Measurements from ENCODE around the gene WDR18. TPM values are rescaled to one million over a fixed set of nuclear protein-coding genes. Genes with fewer than 3 reads are reported as not detected.

Gene WDR18
- total RNA-seq = 74.6 and 116 TPM in 2 replicates

GRCh38 chr19:984165-984967 lies at the start of gene WDR18:
WDR18 (plus strand) TSS chr19:984345; CDS start chr19:984354, 9 bp downstream.

GRCh38 chr19:1000095-1000494 lies 15.9 kb downstream of the WDR18 start, which contains the start of gene GRIN3B:
GRIN3B (plus strand) TSS chr19:1000419; CDS start chr19:1000438, 19 bp downstream.

GRCh38 chr19:1020868-1021425 lies 36.8 kb downstream of the WDR18 start, which contains the start of gene TMEM259:
TMEM259 (minus strand) TSS chr19:1021123; CDS start chr19:1020996, 127 bp downstream.

GRCh38 chr19:1025960-1026782 lies 42.0 kb downstream of the WDR18 start, which contains the start of gene CNN2:
CNN2 (plus strand) TSS chr19:1026608; CDS start chr19:1026662, 54 bp downstream.

GRCh38 chr19:1039646-1040475 lies 55.7 kb downstream of the WDR18 start, which contains the start of gene ABCA7:
ABCA7 (plus strand) TSS chr19:1040107; CDS start chr19:1041362, 1,255 bp downstream.

Small RNA genes within 50 kb of the gene (small RNA-seq; reads per million reads assigned to genes)
- 6.9 reads per million, percentile 94 among the genes with 10 or more reads in this experiment for gene RNU6-2

Other genes with a start within 250 kb of the WDR18 start
- not detected in 2 replicates for gene MISP, start 233.2 kb upstream of the WDR18 start, total RNA-seq
- gene PTBP1, start 186.9 kb upstream of the WDR18 start, total RNA-seq = 242 and 257 TPM in 2 replicates
- gene PLPPR3, start 162.4 kb upstream of the WDR18 start, total RNA-seq = 0.48 and 1.3 TPM in 2 replicates
- gene AZU1, start 156.5 kb upstream of the WDR18 start, total RNA-seq = not detected in 2 replicates
- not detected in 2 replicates for gene PRTN3, start 143.3 kb upstream of the WDR18 start, total RNA-seq
- not detected in 2 replicates for gene ELANE, start 132.0 kb upstream of the WDR18 start, total RNA-seq
- 0.38 and 0.65 TPM in 2 replicates for gene CFD, start 124.7 kb upstream of the WDR18 start, total RNA-seq
- gene MED16, start 91.2 kb upstream of the WDR18 start, total RNA-seq = 30.2 and 32.3 TPM in 2 replicates
- not detected in 2 replicates for gene RNU6-9, start 90.9 kb upstream of the WDR18 start, total RNA-seq
- 47.7 and 60.4 TPM in 2 replicates for gene R3HDM4, start 71.1 kb upstream of the WDR18 start, total RNA-seq
- not detected in 2 replicates for gene KISS1R, start 67.0 kb upstream of the WDR18 start, total RNA-seq
- 8.2 and 14.5 TPM in 2 replicates for gene ARID3A, start 58.3 kb upstream of the WDR18 start, total RNA-seq
- gene GRIN3B, start 16.1 kb downstream of the WDR18 start, total RNA-seq = 1.2 and 4.2 TPM in 2 replicates
- 82.6 and 118 TPM in 2 replicates for gene TMEM259, start 36.8 kb downstream of the WDR18 start, total RNA-seq
- gene RNU6-2, start 37.2 kb downstream of the WDR18 start, total RNA-seq = not detected in 2 replicates
- 249 and 315 TPM in 2 replicates for gene CNN2, start 42.3 kb downstream of the WDR18 start, total RNA-seq
- 7.6 and 10.1 TPM in 2 replicates for gene ABCA7, start 55.8 kb downstream of the WDR18 start, total RNA-seq
- 13.1 and 17.6 TPM in 2 replicates for gene ARHGAP45, start 82.8 kb downstream of the WDR18 start, total RNA-seq
- gene POLR2E, start 111.0 kb downstream of the WDR18 start, total RNA-seq = 148 and 173 TPM in 2 replicates
- 418 and 553 TPM in 2 replicates for gene GPX4, start 119.6 kb downstream of the WDR18 start, total RNA-seq
- gene SBNO2, start 189.9 kb downstream of the WDR18 start, total RNA-seq = 38.4 and 40.5 TPM in 2 replicates
- 71.0 and 85.6 TPM in 2 replicates for gene STK11, start 221.4 kb downstream of the WDR18 start, total RNA-seq

Data from vein endothelial cell (primary cell).